Neural progenitor cell (in vitro differentiated cells): ENCODE measurements around the gene MYF5.

ENCODE experiments used
- CTCF ChIP-seq: fragments of 200-600 bp; sonication (generic); IDR thresholded peaks from 2 replicates; pipeline ENCODE4 v1.5.1; 2017; ENCODE audit warnings: antibody characterized with exemption, mild to moderate bottlenecking
- EZH2 ChIP-seq: fragments of 200-600 bp; sonication (generic); IDR thresholded peaks from 2 replicates; pipeline ENCODE4 v1.6.1; 2017; ENCODE audit warnings: antibody characterized with exemption, mild to moderate bottlenecking, moderate library complexity
- EZH2phosphoT487 ChIP-seq: fragments of 200-600 bp; sonication (generic); IDR thresholded peaks from 2 replicates; pipeline ENCODE4 v1.6.1; 2017; ENCODE audit warnings: antibody characterized with exemption

- TF ChIP-seq CTCF (no peak), EZH2phosphoT487 (no peak), EZH2 (no peak)
These were observed 39.9 kb upstream of the MYF5 start for GRCh38 chr12:80676856-80677255.
